NCI-H510A treated with DMSO at 0.1 percent for 48 hours (cell line): ENCODE data around the gene SLC9A8.
"Not testable (repeated sequence)": the region's sequence is repeated elsewhere in the genome, so short reads cannot be mapped to it uniquely, and the experiment has no call there.

Experiments used
- DNase-seq: peaks from one replicate; lab custom pipeline; 2025; lab: John Stamatoyannopoulos, UW

SLC9A8 gene, protein sequence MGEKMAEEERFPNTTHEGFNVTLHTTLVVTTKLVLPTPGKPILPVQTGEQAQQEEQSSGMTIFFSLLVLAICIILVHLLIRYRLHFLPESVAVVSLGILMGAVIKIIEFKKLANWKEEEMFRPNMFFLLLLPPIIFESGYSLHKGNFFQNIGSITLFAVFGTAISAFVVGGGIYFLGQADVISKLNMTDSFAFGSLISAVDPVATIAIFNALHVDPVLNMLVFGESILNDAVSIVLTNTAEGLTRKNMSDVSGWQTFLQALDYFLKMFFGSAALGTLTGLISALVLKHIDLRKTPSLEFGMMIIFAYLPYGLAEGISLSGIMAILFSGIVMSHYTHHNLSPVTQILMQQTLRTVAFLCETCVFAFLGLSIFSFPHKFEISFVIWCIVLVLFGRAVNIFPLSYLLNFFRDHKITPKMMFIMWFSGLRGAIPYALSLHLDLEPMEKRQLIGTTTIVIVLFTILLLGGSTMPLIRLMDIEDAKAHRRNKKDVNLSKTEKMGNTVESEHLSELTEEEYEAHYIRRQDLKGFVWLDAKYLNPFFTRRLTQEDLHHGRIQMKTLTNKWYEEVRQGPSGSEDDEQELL

DNA sequence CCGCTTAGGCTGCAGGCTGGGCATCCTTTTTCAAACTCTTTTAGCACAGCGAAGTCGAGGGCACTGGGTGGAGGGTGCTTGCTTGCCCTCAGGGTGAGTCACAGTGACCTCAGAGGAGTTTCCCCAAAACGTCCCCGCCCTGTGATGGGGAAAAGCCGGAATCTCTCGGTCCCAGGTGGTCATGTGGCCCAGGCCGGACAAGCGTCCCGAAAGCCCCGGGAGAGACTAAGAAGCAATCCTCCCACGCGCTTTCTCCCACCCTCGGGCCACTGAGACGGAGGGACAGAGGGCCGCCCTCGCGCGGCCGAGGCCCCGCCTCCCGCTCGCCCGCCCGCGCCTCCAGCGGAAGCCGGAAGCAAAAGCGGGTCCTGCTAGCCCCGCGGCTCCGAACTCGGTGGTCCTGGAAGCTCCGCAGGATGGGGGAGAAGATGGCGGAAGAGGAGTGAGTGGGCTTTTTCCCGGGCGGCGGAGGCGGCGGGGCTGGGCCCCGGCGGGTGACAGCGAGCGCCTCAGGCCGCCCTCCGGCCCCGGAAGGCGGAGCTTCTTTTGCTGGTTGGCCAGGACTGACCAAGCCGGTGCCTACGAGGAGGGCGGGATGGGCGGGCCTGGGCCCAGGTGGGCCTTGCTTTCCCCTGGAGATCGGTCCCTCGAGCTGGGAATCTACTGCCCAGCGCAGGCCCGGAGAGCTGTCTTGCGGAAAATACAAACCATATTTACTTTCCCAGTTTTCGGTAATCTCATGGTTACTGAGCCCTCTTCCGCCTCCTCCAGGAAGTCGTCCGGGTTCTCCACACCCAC is at the start of gene SLC9A8:
TSS of gene SLC9A8 (plus strand) at position 322 of the 798 bp plus-strand sequence. CDS start at position 417, 95 bp downstream.
- DNase-seq = peak; percentile 73

DNA sequence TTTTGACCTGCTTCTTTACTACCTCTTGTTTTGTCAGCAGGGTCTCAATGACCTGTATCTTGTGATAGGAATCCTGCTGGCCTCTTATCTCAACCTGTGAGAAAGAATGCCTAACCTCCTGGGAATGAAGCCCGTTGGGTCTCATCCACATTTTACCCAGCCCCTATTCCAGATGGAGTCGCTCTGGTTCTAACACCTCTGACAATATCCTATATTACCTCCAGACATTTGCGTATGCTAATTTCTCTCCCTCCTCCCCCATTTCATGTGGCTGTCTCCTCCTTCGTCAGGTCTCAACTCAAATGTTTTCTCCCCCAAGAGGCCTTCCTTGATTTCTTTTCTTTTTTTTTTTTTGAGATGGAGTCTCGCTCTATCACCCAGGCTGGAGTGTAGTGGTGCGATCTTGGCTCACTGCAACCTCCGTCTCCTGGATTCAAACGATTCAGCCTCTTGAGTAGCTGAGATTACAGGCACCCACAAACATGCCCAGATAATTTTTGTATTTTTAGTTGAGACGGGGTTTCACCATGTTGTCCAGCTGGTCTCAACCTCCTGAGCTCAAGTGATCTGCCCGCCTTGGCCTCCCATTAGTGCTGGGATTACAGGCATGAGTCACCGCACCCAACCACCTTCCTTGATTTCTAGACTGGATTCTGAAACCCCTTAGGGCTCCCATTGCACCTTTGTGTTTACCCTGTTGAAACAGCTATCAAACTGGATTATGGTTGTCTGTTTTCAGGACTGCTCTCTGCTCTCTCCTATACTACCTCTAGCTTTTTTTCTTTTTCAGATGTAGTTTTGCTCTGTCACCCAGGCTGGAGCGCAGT is 49.5 kb upstream of the SLC9A8 start:
- DNase-seq = no peak

DNA sequence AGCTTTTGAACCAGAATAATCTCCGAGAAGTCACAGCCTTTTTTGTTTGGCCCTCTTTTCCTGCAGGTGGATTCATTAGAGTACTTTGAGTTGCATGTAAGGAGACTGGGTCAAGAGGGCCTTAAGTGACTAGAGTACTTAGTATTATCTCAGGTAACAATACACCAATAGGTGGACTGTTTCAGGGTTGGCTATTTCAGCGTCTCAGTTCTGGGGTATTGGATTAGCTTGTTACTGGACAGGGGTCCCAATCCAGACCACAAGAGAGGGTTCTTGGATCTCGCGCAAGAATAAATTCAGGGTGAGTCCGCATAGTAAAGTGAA is 47.3 kb upstream of the SLC9A8 start:
- no peak for DNase-seq

DNA sequence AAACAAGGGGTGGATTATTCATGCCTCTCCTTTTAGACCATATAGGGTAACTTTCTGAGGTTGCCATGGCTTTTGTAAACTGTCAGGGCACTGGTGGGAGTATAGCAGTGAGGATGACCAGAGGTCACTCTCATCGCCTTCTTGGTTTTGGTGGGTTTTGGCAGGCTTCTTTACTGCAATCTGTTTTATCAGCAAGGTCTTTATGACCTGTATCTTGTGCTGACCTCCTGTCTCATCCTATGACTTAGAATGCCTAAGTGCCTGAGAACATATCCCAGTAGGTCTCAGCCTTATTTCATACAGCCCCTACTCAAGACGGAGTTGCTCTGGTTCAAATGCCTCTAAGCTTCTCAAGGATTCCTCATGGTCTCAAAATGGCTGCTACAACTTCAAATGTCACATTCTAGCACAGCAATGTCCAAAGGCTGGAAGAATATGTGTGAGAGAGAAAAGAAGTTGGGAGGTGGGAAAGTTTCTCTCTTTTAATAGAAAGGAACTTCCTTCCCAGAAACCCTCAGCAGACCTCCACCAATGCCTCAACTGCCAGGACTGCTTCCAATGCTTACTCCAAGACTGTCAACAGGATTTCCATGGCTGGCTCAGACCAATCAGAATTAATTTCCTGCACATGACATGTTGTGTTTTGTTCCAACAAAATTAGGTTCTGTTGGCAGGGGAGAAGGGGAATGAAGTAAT is 46.6 kb upstream of the SLC9A8 start:
- DNase-seq = no peak

DNA sequence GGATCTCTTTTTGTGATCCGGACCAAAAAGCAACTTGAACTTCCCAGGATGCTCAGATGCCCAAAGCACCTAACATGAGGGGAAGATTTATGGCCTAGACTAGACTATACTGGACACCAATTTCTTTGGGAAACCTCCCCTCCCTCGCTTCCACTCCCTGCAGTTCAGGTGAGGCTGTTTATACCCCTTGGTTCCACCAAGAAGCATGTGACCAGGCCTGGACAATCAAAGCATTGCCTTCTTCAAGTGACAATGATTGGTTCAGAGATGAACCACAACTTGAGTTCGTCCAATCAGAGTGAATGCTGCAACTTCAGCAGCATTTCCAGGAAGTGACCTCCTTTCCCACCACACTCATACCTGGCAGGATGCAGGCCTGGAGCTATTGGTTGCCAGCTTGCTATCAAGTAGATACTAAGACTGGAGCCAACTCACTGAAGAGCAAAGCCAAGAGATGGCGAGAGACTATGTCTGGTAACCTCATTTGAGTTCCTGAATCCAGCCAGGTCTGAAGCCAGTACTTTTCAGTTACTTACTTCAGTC is 45.6 kb upstream of the SLC9A8 start:
- no peak for DNase-seq

- DNase-seq = peak; percentile 61
These were observed 44.2 kb upstream of the SLC9A8 start for GRCh38 chr20:49768204-49769047.

- DNase-seq = no peak
These were observed 43.5 kb upstream of the SLC9A8 start for GRCh38 chr20:49769048-49769581.

- DNase-seq = no peak
These were observed 42.0 kb upstream of the SLC9A8 start for GRCh38 chr20:49770634-49771033.

DNA sequence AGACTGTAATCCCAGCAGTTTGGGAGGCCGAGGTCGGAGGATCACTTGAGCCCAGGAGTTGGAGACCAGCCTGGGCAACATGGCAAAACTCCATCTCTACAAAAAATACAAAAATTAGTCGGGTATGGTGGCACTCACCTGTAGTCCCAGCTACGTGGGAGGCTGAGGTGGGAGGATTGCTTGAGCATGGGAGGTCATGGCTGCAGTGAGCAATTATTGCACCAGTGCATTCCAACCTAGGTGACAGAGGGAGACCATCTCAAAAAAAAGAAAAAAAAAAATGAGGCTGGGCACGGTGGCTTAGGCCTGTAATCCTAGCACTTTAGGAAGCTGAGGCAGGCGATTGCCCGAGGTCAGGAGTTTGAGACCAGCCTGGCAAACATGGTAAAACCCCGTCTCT is 38.4 kb upstream of the SLC9A8 start:
- not testable (repeated sequence) for DNase-seq

- DNase-seq = peak; percentile 74
These were observed 37.4 kb upstream of the SLC9A8 start for GRCh38 chr20:49775229-49775693.

GRCh38 chr20:49779972-49780371 is 32.7 kb upstream of the SLC9A8 start:
- DNase-seq = no peak

- no peak for DNase-seq
These were observed 31.0 kb upstream of the SLC9A8 start for GRCh38 chr20:49781676-49782075.

DNA sequence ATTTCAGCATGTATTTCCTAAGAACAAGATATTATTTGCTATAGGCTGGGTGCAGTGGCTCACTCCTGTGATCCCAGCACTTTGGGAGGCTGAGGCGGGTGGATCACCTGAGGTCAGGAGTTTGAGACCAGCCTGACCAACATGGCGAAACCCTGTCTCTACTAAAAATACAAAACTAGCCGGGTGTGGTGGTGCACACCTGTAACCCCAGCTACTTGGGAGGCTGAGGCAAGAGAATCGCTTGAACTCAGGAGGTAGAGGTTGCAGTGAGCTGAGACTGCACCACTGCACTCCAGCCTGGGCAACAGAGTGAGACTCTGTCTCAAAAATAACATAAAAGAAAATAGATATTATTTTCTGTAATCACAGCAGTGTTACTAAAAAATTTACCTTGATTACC is 30.2 kb upstream of the SLC9A8 start:
- DNase-seq = not testable (repeated sequence)

- not testable (repeated sequence) for DNase-seq
These were observed 29.3 kb upstream of the SLC9A8 start for GRCh38 chr20:49783021-49783995.

DNA sequence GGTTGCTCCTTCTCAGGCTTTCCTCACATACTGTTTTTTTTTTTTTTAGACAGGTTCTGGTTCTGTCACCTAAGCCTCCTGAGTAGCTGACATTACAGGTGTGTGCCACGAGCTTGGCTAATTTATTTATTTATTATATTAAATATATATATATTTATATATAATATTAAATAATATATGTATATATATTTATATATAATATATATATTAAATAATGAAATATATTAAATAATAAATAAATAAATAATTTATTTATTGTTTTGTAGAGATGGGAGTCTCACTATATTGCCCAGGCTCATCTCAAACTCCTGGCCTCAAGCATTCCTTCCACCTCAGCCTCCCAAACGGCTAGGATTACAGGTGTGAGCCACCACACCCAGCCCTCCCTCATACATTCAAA is 28.3 kb upstream of the SLC9A8 start:
- no peak for DNase-seq

DNA sequence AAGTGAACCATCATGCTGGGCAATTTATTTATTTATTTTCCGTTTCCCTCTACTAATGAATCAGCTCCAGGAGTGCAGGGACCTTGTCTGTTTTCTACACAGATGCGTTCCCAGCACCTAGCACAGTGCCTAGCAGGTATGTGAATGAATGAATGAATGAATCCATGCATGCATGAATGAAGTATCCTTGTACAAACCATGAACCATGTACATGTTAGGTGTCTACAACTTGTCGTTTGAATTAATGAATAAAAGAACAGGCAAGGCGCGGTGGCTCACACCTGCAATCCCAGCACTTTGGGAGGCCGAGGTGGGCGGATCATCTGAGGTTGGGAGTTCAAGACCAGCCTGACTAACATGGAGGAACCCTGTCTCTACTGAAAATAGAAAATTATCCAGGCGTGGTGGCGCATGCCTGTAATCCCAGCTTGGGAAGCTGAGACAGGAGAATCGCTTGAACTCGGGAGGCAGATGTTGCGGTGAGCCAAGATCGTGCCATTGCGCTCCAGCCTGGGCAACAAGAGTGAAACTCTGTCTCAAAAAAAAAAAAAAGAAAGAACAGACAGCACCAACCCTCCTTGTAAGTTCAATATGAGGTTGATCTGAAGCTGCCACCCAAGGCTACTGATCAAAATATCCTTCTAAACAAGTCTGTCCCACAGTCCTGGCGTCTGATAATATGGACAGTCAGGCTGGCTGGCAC is 27.3 kb upstream of the SLC9A8 start:
- DNase-seq = no peak

- no peak for DNase-seq
These were observed 26.8 kb upstream of the SLC9A8 start for GRCh38 chr20:49785852-49786175.

- no peak for DNase-seq
These were observed 26.4 kb upstream of the SLC9A8 start for GRCh38 chr20:49786196-49786595.
